ENCODE results near the gene ENAH.

ENAH gene

GRCh38 chr1:225446981-225447615 lies 205.8 kb downstream of the ENAH start:
- no peaks in the 10 kb centered on the region for H3K36me3 ChIP-seq (ENCODE audit: low read length)
- H3K79me2 ChIP-seq (ENCODE audit: insufficient read depth, low read length), result no peaks in the 10 kb centered on the region
- no peaks in the 10 kb centered on the region for H4K20me1 ChIP-seq (ENCODE audit: low read depth, low read length)
- no peak overlapping the region for H2AFZ ChIP-seq (ENCODE audit: low read depth, low read length, severe bottlenecking)
- no peak for TF ChIP-seq EZH2phosphoT487 (conservative IDR thresholded peaks at IDR 0.05; ENCODE audit: low read length)
- no peak for TF ChIP-seq CTCF (IDR thresholded peaks at IDR 0.05; ENCODE audit: insufficient read depth, low read length, poor library complexity, severe bottlenecking)
- no peak overlapping the region for H3K4me3 ChIP-seq (ENCODE audit: insufficient read depth, low read length, poor library complexity, severe bottlenecking)
- no peak overlapping the region for H3K27ac ChIP-seq (ENCODE audit: low read depth, low read length)
- no peaks in the 10 kb centered on the region for H3K27me3 ChIP-seq (ENCODE audit: low read length)
- no peak overlapping the region for H3K4me2 ChIP-seq (ENCODE audit: low read depth, low read length, poor library complexity, severe bottlenecking)
- no peaks in the 10 kb centered on the region for H3K9me2 ChIP-seq (replicated peaks; ENCODE audit: insufficient read depth, low read length)
- H3K9me3 ChIP-seq (ENCODE audit: insufficient read depth, low read length), result no peaks in the 10 kb centered on the region
- H3K9ac ChIP-seq (ENCODE audit: low read length), result no peak overlapping the region
- no peaks in the 10 kb centered on the region for H3F3A ChIP-seq (ENCODE audit: insufficient read depth)

DNA sequence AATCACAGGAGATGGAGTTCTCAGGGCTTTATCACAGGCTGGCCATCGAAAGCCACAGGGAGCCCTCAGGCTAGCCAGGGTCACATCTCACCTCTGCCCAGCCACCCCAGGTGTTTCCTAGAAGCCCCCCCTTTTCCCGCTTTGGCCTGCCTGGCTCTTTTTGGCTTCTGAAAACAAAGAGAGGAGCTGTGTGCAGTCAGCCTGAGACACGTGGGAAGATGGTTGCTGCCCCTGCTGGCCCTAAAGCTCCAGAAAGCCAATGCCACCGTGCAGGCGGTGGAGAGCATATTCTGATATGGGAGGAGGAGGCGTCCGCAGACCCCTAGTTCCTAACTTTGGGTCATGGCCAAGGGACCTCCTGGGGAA lies 206.3 kb downstream of the ENAH start:
- Histone ChIP-seq H3K9ac (ENCODE audit: low read length) (no peak overlapping the region), H3F3A (ENCODE audit: insufficient read depth) (no peaks in the 10 kb centered on the region), H2AFZ (ENCODE audit: low read depth, low read length, severe bottlenecking) (no peak overlapping the region), H3K27me3 (ENCODE audit: low read length) (no peaks in the 10 kb centered on the region), H3K27ac (ENCODE audit: low read depth, low read length) (no peak overlapping the region), H3K9me2 (replicated peaks; ENCODE audit: insufficient read depth, low read length) (no peaks in the 10 kb centered on the region), H3K9me3 (ENCODE audit: insufficient read depth, low read length) (no peaks in the 10 kb centered on the region), H4K20me1 (ENCODE audit: low read depth, low read length) (no peaks in the 10 kb centered on the region), H3K4me3 (ENCODE audit: insufficient read depth, low read length, poor library complexity, severe bottlenecking) (no peak overlapping the region), H3K79me2 (ENCODE audit: insufficient read depth, low read length) (no peaks in the 10 kb centered on the region), H3K4me2 (ENCODE audit: low read depth, low read length, poor library complexity, severe bottlenecking) (no peak overlapping the region), H3K36me3 (ENCODE audit: low read length) (no peaks in the 10 kb centered on the region)
- TF ChIP-seq CTCF (IDR thresholded peaks at IDR 0.05; ENCODE audit: insufficient read depth, low read length, poor library complexity, severe bottlenecking) (no peak), EZH2phosphoT487 (conservative IDR thresholded peaks at IDR 0.05; ENCODE audit: low read length) (no peak)

DNA sequence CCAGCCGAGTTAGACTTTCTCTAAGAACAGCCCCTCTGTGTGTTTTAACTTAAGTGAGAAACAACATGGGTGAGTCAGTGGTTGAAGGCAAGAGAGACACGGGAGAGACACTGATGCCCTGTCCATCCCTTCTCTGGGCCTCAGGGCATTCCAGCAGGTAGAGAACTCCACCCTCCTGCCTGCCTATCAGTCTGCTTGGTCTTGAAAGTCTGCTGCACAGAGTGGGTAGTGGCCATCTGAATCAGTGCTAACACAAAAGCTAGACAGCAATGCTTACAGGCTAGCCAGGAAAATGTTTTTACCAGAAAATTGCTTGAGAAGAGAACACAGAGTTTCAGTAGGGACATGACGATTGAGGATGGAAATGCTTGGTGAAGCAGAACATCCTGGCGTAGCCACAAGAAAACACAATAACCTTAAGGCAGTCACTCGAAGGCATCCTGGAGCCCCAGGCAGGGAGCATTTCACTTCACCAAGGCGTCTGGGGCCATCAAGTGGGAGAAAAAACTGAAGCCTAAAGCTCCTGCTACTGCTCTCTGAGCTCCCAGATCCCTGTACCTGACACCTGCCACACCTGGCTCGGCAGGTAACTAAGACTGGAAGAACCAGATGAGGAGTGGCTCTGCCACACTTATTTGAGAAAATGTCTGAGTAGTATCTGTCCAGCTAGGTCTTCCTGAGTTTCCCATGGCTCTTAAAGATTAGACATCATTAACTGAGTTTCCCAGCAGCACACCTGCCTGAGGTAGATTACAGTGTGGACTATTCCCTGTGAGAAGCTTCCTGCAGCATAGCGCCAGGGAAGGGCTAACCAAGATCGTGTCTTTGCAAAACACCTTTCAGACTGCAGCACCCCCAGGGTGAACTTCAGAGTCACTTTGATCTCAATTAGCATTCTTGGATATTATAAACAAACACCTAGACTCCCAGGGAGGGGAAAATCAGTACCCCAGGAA lies 207.0 kb downstream of the ENAH start:
- Histone ChIP-seq H3K27ac (ENCODE audit: low read depth, low read length) (peak overlapping the region; percentile 76), H3K9me2 (replicated peaks; ENCODE audit: insufficient read depth, low read length) (no peaks in the 10 kb centered on the region), H4K20me1 (ENCODE audit: low read depth, low read length) (no peaks in the 10 kb centered on the region), H3F3A (ENCODE audit: insufficient read depth) (no peaks in the 10 kb centered on the region), H3K27me3 (ENCODE audit: low read length) (no peaks in the 10 kb centered on the region), H3K79me2 (ENCODE audit: insufficient read depth, low read length) (no peaks in the 10 kb centered on the region), H3K36me3 (ENCODE audit: low read length) (no peaks in the 10 kb centered on the region), H3K9ac (ENCODE audit: low read length) (no peak overlapping the region; the same call in 1 of the 2 replicates), H3K9me3 (ENCODE audit: insufficient read depth, low read length) (no peaks in the 10 kb centered on the region), H2AFZ (ENCODE audit: low read depth, low read length, severe bottlenecking) (peak overlapping the region; percentile 42), H3K4me2 (ENCODE audit: low read depth, low read length, poor library complexity, severe bottlenecking) (peak overlapping the region; percentile 54), H3K4me3 (ENCODE audit: insufficient read depth, low read length, poor library complexity, severe bottlenecking) (no peak overlapping the region)
- no peak for TF ChIP-seq CTCF (IDR thresholded peaks at IDR 0.05; ENCODE audit: insufficient read depth, low read length, poor library complexity, severe bottlenecking)
